GM19463 (cell line): ENCODE results near the gene ARID1A.
"Not testable (repeated sequence)": the region's sequence is repeated elsewhere in the genome, so short reads cannot be mapped to it uniquely, and the experiment has no call there.

Source experiments
- ATAC-seq: cut with Tn5 transposase; IDR thresholded peaks from one replicate; pipeline ENCODE4 v1.9.1; 2021; ENCODE audit warnings: mild to moderate bottlenecking, moderate library complexity; ENCODE audit not compliant: unreplicated experiment

ARID1A gene

DNA sequence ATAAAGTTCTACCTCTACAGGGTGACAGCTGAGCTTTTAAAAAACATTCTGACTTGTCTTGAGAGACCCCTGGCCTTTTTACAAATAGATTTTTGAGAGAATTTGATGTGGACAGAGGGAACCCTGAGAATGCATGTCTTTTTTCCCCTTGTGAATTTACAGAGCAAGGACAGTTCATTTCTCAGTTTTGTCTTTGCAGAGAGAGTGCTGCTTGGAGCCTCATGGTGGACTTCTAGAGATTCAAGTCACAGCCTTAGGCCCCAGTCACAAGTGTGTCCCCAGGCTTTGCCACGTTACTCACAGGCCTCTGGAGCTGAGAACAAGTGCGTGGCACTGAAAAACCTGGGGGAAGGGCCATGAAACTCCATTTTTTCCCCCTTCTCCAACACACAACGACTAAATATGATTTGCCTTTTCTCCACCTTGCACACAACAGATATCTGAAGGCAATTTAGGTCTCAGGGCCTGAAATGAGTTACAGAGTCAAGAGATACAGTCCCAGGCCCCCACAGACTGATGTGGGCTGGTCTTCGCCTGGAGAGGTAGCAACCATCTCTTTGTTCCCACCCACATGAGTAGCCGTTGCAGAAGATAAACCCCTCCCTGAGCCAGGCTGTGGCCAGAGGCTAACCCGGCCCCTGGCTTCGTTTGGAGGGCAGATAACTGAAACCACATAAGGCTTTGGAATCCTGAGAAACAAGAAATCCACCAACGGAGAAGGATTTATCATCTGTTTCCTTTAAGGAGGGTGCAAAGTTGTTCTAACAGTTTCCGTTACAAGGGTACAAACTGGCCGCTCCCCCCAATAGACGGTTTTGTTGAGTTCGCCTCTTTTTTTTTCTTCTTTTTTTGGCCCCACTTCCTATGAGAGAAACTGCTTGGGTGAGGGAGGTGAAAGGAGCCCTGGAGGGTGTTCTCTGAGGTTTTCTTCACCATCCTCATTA, 90.9 kb downstream of the ARID1A start:
- ATAC-seq, result no peak

DNA sequence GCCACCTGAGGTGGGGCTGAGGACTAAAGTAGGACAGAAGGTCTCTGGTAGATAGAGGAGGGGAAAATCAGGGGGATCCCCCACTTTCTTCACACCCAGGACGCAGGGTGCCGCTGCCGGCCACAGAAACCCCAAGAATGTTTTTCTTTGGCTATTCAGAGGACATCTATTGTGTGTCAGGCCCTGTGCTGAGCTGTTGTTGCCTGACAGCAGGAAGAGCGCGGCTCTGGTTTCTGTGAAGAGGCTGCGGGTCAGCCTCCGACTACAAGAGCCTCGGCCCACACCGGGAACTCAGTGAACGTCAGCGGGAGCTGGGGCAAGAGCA, 91.5 kb downstream of the ARID1A start:
- ATAC-seq, result peak; percentile 52

DNA sequence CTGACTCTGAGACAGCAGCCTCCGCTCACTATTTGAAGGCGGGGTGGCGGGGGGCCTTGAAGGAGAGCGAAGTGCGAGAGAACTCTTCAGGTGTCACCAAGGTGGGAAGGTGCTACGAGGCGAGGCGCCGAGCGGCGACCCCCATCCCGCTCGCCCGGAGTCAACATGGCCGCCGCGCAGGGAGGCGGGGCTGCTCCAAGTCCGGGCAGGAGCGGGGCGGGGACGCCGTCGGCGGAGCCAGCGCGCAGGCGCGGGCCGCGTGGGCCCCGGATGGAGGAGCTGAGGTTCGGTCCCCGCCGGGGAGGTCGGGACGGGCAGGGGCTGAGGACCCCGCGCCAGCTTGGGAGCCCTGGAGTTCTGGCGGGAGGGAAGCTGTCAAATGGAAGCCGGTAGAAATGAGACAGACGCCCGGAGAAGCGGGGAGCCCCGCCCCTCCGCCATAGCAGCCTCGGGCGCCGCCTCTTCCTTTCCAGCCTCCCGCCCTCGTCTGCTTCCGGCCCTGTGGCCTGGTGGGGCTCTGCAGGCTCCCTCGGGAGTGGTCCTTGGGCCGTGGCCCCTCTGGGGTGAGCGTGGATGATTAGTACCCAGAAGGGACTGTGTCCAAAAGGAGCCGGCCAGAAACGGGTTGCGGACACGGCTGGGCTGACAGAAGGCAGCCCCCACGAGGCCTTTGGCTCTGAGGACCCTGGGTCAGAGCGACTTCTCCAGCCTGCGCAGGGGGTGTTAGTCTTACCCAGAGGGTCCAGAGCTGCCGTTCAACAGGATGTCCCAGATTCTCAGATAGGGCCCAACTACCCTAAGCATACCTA, 92.1 kb downstream of the ARID1A start, which contains the start of gene PIGV:
TSS of gene PIGV (plus strand) at position 245 of the 809 bp plus-strand sequence. CDS start 2,866 bp downstream, outside the sequence.
- ATAC-seq, result peak; percentile 47

DNA sequence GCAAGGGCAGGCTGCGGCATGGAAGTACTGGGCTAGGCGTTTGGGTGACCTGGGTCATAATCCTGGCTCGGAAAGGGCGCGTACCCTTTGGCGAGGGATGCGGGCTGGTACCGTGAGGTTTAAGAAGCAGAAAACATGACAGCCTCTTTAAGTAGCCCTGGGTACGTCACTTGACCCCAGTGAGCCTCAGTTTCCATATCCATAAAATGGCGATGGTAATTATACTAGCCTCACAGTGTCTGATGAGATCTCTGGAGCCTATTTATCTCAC, 92.6 kb downstream of the ARID1A start:
- ATAC-seq, result no peak

DNA sequence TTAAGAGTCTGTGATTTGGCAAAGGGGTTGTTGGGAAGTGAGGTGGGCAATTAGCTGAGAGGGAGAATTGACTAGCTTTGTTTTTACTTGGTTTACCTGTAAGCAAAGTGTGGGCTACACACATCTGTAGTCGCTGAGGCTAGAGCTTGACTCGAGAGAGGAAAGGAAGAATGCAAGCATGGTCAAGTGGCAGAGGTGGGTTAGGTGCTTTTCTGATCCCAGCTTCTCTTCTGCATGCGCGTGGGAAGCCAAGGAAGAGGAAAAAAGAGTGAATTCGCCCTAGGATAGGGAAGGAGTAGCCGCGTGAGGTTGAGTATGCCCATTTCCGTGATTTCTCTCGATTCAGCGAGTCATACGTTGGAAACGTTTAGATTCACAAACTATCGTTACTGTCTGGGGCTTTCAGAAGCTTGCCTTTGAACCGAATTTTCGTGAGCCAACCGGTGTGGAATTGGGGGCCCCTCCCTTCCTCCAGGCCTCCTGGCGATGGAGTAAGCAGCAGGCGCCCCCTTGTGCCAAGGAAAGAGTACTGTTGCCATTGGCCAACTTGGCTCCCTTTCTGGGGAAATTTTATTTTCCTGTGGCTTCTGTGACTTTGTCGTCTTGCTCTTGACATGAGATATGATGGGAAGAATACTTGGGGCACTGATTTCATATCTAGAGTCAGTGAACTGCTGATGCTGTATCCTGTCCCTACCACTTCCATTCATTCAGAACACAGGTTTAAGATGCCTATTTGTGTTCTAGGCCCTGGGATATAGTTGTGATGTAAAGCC, 93.2 kb downstream of the ARID1A start:
- no peak for ATAC-seq

DNA sequence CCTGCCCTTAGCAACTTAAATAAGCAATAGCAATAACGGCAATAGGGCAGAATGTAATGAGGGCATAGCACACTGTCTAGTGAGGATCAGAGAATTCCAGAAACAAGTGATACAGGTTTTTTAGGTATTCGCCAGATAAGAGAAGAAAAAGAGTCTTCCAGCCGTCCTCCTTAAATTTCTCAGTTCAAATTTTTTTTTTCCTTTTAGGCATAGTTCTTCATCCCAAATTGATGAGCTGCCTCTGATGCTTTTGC, 93.7 kb downstream of the ARID1A start:
- no peak for ATAC-seq

DNA sequence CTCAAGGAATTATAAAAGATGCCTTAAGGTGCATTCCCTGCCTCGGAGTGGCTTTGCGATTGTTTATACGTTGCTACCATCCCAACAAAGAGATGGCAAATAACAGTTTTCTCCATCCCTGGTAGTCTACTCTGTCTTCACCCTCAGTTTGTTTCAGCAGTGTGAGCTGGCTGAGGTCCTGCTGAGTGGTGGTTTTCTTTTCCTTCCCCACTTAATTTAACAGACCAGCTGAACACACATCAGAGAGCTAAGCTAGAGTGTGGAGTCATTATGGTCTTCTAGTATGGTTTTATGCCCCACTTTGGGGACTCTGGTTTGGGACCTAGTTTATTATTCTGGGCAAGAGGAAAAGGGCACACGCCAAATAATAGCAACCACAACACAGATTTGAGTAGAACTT, 94.1 kb downstream of the ARID1A start:
- no peak for ATAC-seq

DNA sequence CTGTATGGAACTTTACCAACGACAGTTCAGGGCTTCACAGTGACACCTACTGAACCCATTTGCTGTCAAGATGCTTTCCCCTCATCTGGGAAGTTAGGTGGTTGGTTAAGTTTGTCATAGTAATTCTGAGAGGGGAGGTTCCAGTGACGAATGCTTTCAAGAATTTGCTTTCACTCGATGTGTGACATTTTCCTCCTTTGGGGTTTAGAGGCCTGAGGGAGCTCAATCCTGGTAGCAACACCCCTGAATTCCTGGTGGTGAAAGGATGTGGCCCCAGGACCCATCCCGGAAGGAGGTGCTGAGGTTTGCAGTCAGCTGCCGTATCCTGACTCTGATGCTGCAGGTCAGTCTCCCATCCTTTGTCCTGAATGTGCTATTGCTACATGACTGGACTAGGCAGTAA, 94.7 kb downstream of the ARID1A start:
- ATAC-seq, result no peak

DNA sequence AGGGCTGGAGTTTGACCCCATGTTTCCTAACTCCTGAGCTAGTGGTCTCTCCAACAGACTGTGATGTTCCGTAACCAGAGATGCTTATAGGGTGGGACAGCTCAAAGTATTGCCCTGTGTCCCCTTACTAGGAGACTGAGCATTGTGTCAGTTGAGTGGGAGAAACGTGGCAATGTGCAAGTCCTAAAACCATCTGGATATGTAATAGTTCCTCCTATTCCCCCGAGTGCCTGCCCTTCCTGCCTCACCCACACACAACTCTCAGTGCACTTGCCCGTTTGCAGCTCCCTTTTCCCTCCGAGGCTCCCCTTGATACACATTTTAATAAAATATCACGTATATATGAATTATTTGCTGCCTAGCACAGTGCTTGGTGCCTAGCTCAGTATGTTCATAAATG, 95.3 kb downstream of the ARID1A start:
- ATAC-seq, result no peak

DNA sequence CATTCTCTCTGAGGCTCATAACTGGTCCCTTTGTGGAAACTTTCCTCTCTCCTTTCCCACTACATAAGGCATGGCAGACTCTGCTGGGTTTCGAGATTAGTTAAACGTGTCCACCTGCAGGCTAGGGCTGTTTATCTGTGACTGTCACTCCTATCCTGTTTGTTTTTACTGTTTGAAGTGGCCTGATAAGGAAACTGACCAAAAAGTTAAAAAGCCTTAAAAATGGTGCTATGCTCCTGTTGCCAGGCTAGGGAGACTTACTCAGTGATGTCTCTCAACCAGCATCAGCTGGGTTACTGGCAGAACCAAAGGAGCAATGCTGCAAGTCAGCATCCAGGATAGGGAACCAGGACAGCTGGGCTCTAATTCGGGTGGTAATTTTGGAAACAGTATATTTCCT, 95.8 kb downstream of the ARID1A start:
- no peak for ATAC-seq

DNA sequence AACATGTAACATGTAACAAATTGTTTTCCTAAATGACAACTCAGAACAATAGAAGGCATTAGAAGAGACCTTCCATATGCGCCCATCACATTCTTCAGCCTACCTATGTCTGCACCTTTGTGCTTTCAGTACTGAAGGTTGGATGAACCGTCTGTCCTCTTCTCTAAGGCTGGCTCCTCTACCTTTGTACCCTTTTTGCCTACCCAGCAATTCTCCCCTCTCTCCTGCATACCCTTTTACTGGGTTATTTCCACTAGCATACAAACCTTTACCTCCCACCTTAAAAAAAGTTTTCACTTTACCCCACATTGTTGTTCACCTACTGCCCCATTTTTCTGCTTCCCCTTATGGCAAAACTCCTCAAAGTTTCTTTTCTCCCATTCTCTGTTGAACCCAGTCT, 97.1 kb downstream of the ARID1A start:
- ATAC-seq, result no peak

DNA sequence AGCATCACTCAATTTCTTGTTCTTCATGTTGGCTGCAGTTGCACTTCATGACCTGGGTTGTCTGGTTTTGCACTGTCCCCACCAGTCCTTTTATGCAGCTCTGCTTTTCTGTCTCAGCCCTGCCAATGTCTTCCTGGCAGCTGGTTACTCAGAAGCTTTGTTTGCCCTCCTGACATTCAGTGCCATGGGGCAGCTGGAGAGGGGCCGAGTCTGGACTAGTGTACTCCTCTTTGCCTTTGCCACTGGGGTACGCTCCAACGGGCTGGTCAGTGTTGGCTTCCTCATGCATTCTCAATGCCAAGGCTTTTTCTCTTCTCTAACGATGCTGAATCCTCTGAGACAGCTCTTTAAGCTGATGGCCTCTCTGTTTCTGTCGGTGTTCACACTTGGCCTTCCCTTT, 98.6 kb downstream of the ARID1A start:
- no peak for ATAC-seq

DNA sequence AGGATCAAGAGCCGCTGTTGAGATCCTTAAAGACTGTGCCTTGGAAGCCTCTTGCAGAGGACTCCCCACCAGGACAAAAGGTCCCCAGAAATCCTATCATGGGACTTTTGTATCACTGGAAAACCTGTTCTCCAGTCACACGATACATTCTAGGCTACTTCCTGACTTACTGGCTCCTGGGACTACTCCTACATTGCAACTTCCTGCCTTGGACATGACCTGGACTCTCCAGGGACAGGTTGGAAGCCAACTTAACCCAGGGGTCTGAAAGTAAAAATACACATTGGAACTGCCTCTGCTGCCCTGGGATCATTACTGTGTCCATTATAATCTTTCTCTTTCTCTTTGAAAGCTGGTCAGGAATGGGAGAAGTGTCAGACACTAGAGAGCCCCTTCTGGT, 101.8 kb downstream of the ARID1A start:
- ATAC-seq, result no peak

DNA sequence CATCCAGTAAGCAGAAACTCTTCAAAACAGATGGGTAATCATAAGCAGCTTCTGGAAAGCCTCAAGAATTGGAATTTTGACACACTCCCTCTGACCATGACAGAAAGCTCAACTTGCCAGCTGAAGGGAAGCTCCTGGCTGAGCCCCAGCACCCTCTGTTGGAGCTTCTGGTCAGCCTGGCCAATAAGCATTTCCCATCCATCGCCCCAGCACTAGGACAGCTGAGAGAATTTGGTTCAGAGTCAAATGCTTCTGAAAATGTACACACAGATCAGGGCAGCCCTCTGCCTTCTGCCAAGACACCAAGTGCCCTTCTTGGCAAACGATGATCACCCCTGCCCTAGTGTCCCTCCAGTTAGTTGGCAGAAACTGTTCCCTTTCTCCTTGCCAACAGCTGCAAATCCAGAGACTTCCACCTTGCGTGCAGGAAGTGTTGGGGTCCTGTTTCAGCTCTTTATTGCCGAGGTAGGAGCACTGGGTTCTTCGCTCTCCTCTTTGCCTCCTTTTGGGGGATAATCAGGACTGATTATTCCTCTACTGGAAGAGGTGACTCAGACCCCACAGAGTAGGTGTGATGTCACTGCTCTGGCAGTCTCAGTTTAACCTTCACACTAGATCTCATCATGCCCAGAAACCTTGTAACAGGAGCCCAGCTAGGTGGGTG, 103.8 kb downstream of the ARID1A start:
- no peak for ATAC-seq

DNA sequence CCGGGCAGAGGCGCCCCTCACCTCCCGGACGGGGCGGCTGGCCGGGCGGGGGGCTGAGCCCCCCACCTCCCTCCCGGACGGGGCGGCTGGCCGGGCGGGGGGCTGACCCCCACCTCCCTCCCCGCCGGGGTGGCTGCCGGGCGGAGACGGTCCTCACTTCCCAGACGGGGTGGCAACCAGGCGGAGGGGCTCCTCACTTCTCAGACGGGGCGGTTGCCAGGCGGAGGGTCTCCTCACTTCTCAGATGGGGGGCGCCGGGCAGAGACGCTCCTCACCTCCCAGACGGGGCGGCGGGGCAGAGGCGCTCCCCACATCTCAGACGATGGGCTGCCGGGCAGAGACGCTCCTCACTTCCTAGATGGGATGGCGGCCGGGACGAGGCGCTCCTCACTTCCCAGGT, 108.1 kb downstream of the ARID1A start:
- not testable (repeated sequence) for ATAC-seq

DNA sequence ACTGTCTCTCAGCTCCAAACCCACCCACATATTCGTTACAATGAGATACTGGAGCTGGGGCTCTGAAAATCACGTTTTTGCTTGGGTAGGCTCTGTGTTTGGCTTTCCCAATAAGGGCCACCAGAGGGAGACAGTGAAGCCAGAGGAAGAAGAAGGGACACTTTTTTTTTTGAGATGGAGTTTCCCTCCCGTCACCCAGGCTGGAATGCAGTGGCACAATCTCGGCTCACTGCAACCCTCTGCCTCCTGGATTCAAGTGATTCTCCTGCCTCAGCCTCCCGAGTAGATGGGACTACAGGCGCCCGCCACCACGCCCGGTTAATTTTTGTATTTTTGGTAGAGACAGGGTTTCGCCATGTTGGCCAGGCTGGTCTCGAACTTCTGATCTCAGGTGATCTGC, 114.3 kb downstream of the ARID1A start:
- not testable (repeated sequence) for ATAC-seq

DNA sequence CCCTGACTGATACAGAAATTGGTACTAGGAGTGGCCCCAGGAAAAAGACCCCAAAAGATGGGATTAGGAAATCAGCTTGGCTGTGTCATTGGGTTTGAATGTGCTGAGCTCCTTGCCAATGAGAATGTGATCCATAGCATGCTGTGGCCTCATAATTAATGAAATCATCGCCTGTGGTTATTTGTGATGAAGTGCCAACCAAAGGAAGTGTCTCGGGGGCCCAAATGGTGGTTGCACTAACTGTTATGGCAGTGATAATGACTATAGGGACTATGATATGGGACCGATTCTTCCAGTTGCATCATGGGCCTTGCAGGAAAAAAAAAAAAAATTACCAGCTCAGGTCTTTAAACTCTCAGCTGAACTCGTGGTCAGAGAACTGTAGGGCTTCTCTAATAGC, 115.2 kb downstream of the ARID1A start:
- ATAC-seq, result no peak

DNA sequence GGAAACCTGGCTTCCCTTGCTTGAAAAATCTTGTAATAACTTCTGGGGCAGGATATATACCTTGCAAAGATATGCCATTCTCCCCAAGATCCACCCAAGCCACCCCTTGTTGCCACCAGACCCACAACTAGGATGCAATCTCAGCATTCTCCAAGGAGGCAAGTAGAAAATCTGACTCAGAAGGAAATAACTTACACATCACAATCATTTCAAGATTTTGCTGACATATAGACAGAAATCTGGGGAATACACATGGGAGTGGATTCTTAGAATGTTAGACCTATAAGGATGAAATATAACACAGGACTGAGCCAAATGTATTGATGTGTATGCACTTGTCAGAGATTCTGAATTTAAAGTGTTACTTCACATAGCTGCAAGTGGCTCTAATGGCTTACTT, 115.9 kb downstream of the ARID1A start:
- no peak for ATAC-seq

DNA sequence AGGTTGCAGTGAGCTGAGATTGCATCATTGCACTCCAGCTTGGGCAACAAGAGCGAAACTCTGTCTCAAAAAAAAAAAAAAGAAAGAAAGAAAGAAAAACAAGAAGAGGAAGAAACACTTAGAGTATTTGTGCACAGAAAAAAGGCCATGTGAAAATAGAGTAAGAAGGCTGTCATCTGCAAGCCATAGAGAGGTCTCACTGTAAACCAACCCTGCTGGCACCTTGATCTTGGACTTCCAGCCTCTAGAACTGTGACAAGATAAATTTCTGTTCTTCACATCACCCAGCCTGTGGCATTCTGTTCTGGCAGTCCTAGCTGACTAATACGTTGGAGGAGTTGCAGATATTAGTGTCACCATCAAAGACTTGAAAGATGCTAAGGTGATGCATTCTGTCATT, 118.6 kb downstream of the ARID1A start:
- ATAC-seq, result no peak

DNA sequence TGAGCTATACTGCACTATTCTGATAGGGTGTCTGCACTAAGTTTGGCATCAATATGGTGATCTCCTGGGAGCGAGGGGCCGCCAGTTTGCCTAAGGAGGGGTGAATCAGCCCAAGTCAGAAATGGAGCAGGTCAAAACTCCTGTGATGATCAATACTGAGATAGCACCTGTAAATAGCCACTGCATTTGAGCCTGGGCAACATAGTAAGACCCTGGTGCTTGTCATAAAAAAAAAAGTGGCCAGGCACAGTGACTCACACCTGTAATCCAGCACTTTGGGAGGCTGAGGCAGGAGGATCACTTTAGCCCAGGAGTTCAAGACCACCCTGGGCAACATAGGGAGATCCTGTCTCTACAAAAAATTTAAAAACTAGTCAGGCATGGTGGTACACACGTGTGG, 119.1 kb downstream of the ARID1A start:
- no peak for ATAC-seq

DNA sequence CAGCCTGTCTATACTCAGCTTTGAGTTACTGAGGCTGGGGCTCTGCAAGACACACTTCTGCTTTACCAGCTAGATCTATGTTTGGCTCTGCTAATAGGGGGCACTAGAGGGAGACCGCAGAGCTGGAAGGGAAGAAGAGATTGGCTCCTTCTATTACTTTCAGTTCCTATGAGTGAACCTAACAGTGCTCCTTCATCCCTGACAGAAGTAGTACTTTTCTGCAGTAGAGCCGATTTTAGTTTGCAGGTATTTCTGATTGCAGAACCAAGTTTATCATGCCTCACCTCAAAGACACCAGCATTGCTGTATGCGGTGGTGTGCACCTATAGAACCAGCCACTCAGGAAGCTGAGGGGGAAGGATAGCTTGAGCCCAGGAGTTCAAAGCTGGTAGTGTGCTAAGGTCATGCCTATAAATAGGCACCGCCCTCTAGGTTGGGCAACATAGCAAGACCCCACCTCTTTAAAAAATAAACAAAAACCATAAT, 125.0 kb downstream of the ARID1A start:
- peak; percentile 85 for ATAC-seq
